Kidney tubule cell (primary cell): ENCODE measurements around the gene SLC27A5.
"Not testable (repeated sequence)": the region's sequence is repeated elsewhere in the genome, so short reads cannot be mapped to it uniquely, and the experiment has no call there.

Source experiments
- DNase-seq: peaks from one replicate; pipeline ENCODE4 v3.0.0-alpha.2; 2018; ENCODE audit warnings: low spot score

SLC27A5 gene

DNA sequence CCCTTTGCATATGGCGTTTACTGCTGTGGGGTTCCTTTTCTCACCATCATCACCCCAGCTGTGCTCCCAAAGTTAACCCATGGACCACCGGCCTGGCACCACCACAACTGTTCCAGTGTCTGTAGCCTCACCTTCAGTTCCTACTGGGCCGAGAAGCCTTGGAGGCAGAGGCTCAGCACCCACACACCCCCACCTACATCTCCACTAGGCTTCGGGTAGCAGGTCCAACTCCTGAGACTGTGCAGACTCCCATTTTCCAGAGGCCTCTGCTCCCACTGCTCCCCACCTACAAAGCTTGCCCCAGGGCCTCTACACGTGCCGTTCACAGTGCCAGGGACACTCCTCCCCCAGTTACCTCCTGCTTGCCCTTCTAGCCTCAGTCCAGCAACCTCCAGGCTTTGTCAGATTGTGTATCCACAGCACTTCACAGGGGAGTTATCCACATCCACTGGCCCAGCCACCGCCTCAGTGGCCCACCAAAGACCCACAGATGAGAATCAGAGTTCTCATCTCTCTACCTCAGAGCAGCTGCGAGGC is 14.1 kb downstream of the SLC27A5 start:
- no peak for DNase-seq

DNA sequence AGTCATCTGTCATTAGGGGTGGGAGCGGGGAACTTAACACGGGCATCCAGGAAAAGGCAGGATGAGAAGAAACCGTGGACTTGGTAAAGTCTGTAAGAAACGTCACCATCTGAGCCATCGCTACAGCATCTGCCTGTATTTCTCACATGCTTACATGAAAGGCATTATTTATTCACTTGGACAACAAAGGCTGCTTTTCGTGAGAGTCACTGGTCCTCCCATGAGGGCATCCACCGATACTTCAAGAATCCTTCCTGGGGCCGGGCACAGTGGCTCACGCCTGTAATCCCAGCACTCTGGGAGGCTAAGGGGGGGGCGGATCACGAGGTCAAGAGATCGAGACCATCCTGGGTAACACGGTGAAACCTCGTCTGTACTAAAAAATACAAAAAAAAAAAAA is 19.5 kb downstream of the SLC27A5 start:
- DNase-seq: no peak

DNA sequence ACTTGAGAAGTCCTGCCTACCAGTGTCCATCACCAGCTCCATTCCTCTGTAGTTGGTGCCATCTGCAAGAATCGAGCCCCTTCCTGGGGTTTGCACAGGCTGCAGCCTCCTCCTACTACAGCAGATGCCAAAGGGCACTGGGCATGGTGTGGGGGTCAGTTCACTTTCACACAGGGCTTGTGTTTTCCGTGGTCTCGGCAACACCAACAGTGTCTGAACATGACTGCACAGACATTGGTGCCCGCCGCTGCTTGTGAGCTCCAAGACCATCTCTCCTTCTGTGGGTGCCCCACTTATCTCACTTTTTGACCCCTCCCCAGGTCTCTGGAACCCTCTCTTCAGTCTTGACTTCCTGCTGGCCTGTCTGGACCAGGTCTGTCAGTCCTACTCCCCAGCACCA is 20.4 kb downstream of the SLC27A5 start:
- DNase-seq: no peak

DNA sequence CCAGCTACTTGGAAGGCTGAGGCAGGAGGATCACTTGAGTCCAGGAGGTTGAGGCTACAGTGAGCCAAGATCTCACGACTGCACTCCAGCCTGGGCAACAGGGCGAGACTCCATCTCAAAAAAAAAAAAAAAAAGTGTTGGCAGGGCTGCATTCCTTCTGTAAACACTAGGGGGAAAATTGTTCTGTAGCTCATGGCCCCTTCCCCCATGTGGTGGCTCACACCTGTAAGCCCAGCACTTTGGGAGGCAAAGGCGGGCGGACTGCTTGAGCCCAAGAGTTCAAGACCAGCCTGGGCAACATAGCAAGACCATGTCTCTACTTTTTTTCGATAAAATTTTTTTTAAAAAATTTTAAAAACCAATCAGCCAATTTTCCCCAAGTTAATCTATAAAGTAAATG is 27.4 kb downstream of the SLC27A5 start:
- DNase-seq: not testable (repeated sequence)

DNA sequence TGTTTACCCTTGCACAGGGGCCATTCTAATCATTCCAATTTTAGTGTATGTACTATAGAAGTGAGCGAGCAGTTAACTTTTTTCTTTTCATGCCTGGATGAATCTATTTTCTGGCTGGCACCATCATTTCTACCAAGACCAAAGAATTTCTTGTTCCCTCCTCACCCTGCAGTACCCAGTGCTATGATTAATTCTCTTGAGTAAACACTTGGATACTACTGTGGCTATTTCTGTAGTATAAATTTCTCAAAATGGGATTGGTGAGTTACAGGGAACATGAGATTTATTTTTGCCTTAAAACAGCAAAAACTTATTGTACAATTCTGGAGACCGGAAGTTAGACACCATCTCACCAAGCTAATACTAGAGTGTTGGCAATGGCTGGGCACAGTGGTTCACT is 28.0 kb downstream of the SLC27A5 start:
- no peak for DNase-seq

DNA sequence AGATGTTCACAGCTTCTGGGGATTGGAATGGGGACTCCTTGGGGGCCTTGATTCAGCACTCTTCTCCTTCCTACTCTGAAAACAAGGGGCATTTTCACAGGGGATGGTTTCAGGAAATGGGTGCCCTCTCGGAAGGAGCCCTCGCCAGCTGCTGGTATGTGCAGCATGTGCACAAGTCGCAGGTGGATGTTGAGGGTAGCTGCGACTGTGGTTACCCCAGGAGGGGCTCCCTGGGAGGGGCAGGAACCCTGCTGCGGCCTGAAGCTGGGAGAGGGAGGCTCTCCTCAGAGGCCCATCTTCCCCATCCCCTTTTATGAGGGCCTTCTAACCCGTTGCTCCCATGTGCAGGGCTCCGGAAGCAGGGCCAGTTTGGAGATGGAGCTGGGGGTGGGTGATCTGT is 29.4 kb downstream of the SLC27A5 start:
- DNase-seq: no peak

DNA sequence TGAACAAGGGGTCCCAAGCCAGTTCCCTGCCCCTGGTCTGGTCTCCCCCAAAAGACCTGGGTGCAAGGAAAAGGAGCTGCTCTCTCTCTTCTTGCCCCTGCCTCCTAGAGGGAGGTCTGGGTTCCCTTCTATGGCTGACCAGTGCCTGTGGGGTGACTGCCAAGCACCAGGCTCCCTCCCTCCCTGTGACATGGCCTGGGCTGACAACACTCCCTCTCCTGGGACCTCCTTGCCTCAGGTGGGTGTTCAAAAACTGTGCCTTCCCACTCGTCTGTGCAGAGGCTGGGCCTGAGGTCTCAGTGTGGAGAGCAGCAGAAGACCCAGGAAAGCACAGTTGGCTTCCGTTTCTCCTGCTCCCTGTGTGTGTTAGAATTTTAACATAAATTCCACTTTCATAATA is 31.0 kb downstream of the SLC27A5 start:
- DNase-seq: no peak

DNA sequence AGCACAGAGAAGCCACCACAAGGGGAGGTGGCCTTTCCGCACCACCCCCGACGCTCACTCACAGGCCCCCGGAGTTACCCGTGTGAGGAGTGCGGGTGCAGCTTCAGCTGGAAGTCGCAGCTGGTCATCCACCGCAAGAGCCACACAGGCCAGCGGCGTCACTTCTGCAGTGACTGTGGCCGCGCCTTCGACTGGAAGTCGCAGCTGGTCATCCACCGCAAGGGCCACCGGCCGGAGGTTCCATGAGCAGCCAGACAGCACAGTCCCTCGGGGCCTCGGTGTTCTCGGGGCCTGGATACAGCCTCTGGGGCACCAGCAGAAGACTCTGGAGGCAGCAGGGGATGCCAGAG is 31.3 kb downstream of the SLC27A5 start:
- DNase-seq: no peak

DNA sequence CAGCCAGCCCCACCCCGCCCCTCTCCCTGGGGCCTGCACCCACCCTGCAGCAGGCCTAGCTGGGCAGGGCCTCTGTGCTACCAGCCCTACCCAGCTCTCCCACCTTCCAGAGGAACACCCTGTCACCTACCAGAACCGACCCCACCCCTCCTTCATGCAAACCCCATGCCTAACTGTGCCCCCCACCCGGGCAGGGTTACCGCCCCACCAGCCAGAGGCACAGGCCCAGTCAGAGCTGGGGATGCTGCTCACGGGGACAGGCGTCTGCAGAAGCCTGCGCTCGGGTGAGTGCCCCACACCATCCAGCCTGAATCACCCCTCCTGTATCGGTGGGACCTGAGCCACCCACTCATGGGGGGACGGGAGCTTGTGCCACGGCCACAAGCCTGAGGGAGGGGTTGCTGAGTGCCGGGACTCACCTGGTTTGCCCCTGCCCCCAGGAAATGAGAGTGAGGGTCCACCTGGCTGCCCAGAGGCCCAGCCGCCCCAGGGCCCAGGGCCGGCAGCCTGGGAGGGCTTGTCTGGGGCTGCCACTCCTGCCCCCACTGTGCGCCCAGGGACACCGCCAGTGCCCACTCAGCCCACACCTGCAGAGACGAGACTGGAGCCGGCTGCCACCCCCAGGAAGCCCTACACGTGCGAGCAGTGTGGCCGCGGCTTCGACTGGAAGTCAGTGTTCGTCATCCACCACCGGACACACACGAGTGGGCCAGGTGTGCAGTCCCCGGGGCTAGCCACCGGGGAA is 31.9 kb downstream of the SLC27A5 start:
- no peak for DNase-seq

DNA sequence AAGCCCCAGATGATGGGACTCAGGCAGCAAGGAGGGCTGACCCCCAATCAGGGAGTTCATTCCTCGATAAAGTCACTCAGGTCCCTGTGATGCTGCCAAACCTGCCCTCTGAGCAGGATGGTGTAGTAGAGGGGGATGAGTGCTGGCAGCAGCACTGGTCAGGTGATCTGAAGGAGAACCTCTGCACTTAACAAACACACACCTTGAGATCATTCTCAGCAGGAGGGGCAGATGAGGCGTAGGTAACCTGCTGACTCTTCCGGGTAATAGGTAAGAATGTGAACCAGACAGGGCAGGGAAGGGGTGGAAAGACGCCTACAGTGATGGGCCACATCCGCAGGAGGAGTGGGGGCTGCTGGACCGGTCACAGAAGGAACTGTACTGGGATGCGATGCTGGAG is 32.5 kb downstream of the SLC27A5 start:
- no peak for DNase-seq

DNA sequence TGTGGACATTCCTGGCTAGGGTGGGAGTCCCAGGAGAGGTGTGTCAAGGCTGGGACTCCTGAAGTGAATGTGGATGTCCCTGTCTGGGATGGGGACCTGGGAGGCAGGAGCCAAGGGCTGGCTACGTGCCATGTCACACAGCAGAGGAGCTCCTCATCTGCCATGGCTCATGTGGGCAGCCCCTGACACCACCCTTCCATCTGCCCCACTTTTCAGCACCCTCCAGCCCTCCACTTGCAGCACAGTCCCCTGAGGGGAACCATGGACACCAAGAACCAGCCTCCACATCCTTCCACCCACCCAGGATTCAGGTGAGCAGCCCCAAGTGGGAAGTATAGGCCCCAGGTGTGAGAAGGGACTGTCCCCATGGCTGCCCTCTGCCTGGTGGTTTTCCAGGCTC is 33.9 kb downstream of the SLC27A5 start:
- no peak for DNase-seq

DNA sequence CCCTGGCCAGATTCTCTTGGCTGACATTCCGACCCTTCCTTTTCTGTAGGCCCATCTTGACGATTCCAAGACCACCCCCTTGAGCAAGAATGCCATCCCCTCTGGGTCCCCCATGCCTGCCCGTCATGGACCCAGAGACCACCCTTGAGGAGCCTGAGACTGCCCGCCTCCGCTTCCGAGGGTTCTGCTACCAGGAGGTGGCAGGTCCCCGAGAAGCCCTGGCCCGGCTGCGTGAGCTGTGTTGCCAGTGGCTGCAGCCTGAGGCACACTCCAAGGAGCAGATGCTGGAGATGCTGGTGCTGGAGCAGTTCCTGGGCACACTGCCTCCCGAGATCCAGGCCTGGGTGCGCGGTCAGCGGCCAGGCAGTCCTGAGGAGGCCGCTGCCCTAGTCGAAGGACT is 34.7 kb downstream of the SLC27A5 start:
- DNase-seq: no peak

DNA sequence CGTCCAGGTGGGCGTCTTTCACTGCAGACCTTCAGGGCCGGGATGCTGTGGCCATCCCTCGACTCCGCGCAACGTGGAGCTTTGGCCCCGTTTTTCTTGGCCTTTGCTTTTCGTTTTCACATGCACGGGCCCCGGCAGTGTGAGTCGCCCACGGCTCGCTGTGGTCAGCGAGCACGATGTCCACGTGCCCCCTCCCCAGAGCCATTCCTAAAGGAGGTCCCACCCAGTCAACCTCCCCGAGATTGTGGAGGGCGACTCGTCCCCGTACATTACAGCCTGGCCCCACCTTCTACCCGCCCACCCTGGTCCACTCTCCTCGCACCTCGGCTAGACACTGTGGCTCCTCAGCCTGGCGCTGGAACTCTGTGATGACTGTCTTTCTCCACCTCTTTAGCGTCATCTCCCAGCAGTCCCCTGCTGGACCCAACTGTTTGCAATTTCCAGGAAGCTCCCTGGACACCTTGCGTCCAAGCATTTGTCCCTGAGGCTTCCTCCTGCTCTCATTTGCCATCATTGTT is 35.2 kb downstream of the SLC27A5 start:
- peak; percentile 30 for DNase-seq

DNA sequence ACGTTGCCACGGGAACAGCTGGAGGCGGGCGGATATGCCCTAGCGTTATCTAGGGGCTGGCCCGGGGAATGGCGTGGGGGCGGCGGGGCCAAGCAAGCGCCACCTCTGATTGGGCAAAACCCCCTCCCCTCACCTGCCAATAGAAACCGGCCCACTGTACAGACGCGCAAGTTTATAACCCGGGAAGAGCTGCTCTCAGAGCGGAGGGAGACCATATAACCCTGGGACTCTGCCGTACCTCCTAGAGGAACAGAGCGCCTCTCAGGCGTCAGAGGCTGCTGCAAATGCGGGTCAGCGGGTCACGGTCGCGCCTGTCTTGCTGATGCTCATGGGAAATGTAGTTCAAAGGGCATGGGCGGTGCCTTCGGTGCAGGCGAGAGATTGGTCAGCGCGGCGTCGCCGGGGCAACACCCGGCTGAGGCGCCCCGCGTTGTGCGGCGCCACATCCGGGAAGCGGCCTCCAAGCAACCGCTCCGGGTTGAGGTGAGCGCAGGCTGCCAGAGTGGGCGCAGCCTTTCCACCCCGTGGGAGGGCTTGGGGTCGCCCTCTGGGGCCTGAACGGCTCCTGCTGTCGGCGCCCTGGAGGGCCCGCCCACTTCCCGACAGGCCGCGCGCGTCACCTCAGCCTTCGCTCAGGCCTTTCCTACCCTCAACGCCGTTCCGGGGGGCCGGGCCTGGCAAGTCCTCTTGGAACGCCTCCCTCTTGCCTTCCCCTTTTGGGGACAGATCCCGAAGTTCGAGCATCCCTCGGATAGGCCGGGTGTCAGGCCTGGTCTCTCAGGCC is 35.9 kb downstream of the SLC27A5 start, which contains the start of gene ZNF446:
Gene ZNF446 (plus strand): TSS at position 639 of the 784 bp plus-strand sequence. CDS start 867 bp downstream, outside the sequence.
- peak; percentile 96 for DNase-seq

DNA sequence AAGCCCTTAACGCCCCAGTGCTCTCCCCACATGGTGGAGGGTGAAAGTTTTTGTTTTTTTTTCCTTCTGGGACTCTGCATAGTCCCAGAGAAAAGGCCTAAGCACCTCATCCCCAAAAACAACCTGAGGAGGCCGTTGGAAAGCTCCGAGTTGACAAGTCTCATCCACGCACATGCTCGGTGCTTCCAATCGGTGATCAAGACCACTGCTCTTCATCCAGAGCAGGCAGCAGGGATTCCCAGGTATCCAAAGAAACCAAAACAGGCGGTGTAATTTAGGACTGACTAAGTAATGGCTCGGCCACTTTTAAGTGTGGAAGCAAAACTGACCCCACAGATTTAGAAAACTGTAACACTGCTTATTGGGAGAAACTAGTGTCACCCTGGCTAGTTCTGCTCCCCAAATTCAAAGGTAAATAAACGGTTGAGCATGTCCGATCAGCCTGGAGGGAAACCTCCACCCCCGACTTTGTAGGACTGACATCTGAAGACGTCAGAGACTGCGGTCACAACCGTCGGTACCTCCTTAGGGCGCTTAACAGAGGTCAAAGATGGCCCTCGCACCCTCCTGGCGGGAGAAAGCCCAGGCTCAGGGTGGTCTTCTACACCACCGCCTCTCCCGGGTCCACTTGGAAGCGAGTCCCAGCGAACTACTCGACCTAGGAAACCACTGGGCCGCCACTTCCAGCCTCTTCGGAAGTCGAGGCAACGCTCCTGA is 36.6 kb downstream of the SLC27A5 start:
- DNase-seq: no peak

DNA sequence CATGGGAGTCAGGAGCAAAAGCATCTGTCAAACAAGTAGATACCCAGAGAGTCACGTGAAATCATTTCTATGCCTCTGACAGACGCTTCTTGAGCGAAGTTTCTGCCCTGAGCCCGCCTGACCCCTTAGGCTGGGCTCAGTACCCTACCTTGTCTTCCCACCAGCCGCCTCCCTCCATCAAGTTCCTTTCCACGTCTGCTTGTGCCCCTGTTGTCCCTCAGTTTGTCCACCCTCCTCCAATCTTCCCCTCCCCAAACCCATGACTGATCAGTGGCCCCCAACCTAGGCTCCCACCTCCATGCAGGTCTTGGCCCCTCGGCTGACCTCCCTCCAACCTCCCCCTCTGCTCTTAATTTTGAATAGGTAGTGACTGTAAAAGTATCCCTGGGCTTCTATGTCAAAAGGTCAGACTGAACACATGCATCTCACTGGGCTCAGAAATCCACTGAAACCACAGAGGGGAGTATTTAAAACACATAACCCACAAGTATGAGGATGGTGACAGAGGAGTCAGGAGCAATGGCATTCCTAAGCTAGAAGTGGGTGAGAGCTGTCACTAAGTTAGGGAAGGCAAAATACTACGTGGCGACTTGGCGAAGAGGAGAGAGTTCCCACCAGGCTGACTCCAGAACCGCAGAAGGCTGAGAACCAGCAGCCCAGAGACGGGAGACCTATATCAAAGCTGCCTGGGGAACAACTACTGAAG is 37.3 kb downstream of the SLC27A5 start:
- peak; percentile 54 for DNase-seq

DNA sequence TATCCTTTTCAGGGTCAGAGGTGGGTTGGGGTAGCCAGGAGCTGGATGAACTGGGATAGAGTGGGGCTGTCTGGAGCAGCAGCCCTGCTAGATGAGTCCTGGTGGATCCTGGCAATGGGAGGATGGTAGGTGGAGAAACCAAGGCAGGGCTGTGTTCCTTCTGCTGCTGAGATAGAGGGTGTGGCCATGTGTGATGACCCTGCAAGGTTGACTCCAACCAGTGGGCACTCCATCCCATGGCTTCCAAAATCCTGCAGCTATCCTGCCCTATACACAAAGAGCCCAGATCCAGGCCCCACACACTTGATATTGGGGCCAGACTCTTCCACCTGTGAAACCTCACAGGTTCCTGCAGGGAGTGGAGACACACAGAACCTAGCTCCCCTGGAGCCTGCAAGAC is 38.0 kb downstream of the SLC27A5 start:
- DNase-seq: no peak

DNA sequence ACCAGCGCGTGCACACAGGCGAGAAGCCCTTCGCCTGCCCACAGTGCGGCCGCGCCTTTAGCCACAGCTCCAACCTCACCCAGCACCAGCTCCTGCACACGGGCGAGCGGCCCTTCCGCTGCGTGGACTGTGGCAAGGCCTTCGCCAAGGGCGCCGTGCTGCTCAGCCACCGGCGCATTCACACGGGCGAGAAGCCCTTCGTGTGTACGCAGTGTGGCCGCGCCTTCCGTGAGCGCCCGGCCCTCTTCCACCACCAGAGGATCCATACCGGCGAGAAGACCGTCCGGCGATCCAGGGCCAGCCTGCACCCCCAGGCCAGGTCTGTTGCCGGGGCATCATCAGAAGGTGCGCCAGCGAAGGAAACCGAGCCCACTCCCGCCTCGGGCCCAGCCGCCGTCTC is 40.1 kb downstream of the SLC27A5 start:
- no peak for DNase-seq

DNA sequence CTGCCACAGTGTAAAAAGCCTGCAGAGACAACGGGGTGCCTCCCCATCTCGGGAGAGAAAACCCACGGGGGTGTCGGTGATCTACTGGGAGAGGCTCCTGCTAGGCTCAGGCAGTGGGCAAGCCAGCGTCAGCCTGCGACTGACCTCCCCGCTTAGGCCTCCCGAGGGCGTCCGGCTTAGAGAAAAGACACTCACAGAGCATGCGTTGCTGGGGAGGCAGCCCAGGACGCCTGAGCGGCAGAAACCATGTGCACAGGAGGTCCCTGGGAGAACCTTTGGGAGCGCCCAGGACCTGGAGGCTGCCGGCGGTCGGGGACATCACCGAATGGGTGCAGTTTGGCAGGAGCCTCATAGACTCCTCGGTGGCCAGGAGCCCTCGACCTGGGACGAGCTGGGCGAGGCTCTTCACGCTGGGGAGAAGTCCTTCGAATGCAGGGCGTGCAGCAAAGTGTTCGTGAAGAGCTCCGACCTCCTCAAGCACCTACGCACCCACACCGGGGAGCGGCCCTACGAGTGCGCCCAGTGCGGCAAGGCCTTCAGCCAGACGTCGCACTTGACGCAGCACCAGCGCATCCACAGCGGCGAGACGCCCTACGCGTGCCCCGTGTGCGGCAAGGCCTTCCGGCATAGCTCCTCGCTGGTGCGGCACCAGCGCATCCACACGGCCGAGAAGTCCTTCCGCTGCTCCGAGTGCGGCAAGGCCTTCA is 40.8 kb downstream of the SLC27A5 start:
- not testable (repeated sequence) for DNase-seq

DNA sequence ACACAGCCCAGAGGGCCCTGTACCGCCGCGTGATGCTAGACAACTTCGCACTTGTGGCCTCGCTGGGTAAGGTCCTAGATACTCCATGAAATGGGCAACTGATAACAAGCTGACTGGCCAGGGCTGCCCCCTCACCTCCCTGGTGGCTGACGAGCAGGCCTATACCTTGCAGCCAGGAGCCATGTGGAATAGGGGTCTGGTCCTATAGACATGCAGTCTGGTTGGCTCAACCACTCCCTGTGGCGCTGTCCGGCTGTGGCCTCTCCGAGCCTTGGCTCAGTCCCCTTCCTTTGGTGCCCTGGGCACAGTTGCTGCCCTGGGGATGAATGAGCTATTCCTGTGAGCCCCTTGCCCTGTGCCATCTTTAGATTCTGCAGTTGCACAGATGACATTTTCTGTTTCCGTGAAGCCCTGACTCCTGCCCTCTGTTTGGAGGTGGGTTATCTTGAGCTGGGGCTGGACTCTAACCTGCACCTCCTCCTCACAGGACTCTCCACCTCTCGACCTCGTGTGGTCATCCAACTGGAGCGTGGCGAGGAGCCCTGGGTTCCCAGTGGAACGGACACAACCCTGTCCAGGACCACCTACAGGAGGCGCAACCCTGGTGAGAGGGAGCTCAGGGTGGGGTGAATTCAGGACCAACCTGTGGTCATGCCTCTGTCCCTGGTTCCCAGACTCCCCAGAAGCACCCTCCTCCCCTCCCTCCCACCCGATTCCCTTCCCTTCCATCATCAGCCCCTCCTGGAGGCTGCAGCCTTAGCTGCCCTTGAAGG is 42.4 kb downstream of the SLC27A5 start:
- no peak for DNase-seq
